A673 (cell line): ENCODE measurements around the gene NKAPD1. TPM values are rescaled to one million over a fixed set of nuclear protein-coding genes. Genes with fewer than 3 reads are reported as not detected.

Experiments
- BruUV-seq: library from RNA; stranded (reverse); fragments of 400-500 nt; replicated peaks from 2 replicates; lab custom pipeline; 2021; lab: Mats Ljungman, UMichigan
- CTCF ChIA-PET: fragments of 300-600 bp; sonication (Branson Sonifier 250); formaldehyde crosslinking; loops from one replicate; lab custom pipeline; 2022; ENCODE audit warnings: antibody characterized with exemption; lab: Charles Lee
- POLR2A ChIA-PET: fragments of 300-600 bp; sonication (Branson Sonifier 250); formaldehyde crosslinking; loops from one replicate; lab custom pipeline; 2022; ENCODE audit warnings: antibody characterized with exemption; ENCODE audit not compliant: low non-redundant PET; lab: Charles Lee
- DNase-seq: peaks from one replicate; pipeline ENCODE4 v3.0.0-alpha.2; 2015; ENCODE audit warnings: low spot score
- H3K27ac ChIP-seq: fragments of 200-600 bp; sonication (generic); 2 replicates; pipeline ENCODE4 v1.5.1; 2016; ENCODE audit warnings: mixed run types, low read depth, mild to moderate bottlenecking, mixed read lengths, antibody characterized with exemption, low read length; ENCODE audit not compliant: poor library complexity, severe bottlenecking
- H3K27me3 ChIP-seq: fragments of 200-600 bp; sonication (generic); replicated peaks from 2 replicates; pipeline ENCODE4 v1.6.1; 2017; ENCODE audit warnings: mixed run types, low read depth, mild to moderate bottlenecking, mixed read lengths, antibody characterized with exemption, low read length; ENCODE audit not compliant: insufficient read depth, poor library complexity
- H3K36me3 ChIP-seq: fragments of 200-600 bp; sonication (generic); 2 replicates; pipeline ENCODE4 v1.6.1; 2016; ENCODE audit warnings: mixed run types, mild to moderate bottlenecking, mixed read lengths, antibody characterized with exemption, low read length; ENCODE audit not compliant: insufficient read depth, poor library complexity, severe bottlenecking
- H3K4me1 ChIP-seq: fragments of 200-600 bp; sonication (generic); 2 replicates; pipeline ENCODE4 v1.6.1; 2017; ENCODE audit warnings: mixed run types, mild to moderate bottlenecking, mixed read lengths, antibody characterized with exemption, low read length; ENCODE audit not compliant: insufficient read depth, poor library complexity, severe bottlenecking
- H3K4me3 ChIP-seq: fragments of 200-600 bp; sonication (generic); 2 replicates; pipeline ENCODE4 v1.5.1; 2016; ENCODE audit warnings: low read depth, mixed run types, mild to moderate bottlenecking, mixed read lengths, low read length; ENCODE audit not compliant: poor library complexity, severe bottlenecking
- H3K9me3 ChIP-seq: fragments of 200-600 bp; sonication (generic); 2 replicates; pipeline ENCODE4 v1.6.1; 2016; ENCODE audit warnings: mixed run types, low read depth, mild to moderate bottlenecking, mixed read lengths, antibody characterized with exemption, low read length; ENCODE audit not compliant: poor library complexity, severe bottlenecking
- EZH2 ChIP-seq: fragments of 200-600 bp; sonication (generic); IDR thresholded peaks from 2 replicates; pipeline ENCODE4 v1.6.1; 2017; ENCODE audit warnings: borderline replicate concordance, low read depth, mild to moderate bottlenecking, mixed read lengths, antibody characterized with exemption, low read length; ENCODE audit not compliant: poor library complexity, severe bottlenecking
- intact Hi-C: fragments of 100-400 bp; cut with micrococcal nuclease; formaldehyde crosslinking; loops from one replicate; pipeline ENCODE4 v1.10.0; 2022; ENCODE audit not compliant: unreplicated experiment
- total RNA-seq: library from RNA; stranded (reverse); gene quantifications from 2 replicates; pipeline ENCODE4 v1.2.3, GENCODE V29; 2021
- TF ChIP-seq, protein P1 (sequence below): fragments of 300-800, 200-600 bp; sonication (generic); conservative IDR thresholded peaks from 2 replicates; pipeline ENCODE4 v1.5.1; 2017; ENCODE audit warnings: low read depth, mild to moderate bottlenecking, antibody characterized with exemption, low read length, moderate library complexity, mixed read lengths

The NKAPD1 gene
- total RNA-seq, 1 experiment from 2014 or later = 30.4 TPM

GRCh38 chr11:112103446-112103845 is 29.3 kb downstream of the NKAPD1 start:
- DNase-seq = no peak
- no TSS peak for BruUV-seq
- no peaks in the 10 kb centered on the region for H3K9me3 ChIP-seq
- H3K36me3 ChIP-seq = no peaks in the 10 kb centered on the region
- H3K27me3 ChIP-seq = no peaks in the 10 kb centered on the region
- ChIA-PET CTCF (no interaction called here), POLR2A (interaction anchor here (0.7 kb wide), 1 partner anchor 417 kb away, joined by 12 read pairs; no protein-coding TSS in a partner anchor)
- intact Hi-C loops = no loop called here
- H3K4me1 ChIP-seq = no peaks in the 10 kb centered on the region
- TF ChIP-seq, protein P1, sequence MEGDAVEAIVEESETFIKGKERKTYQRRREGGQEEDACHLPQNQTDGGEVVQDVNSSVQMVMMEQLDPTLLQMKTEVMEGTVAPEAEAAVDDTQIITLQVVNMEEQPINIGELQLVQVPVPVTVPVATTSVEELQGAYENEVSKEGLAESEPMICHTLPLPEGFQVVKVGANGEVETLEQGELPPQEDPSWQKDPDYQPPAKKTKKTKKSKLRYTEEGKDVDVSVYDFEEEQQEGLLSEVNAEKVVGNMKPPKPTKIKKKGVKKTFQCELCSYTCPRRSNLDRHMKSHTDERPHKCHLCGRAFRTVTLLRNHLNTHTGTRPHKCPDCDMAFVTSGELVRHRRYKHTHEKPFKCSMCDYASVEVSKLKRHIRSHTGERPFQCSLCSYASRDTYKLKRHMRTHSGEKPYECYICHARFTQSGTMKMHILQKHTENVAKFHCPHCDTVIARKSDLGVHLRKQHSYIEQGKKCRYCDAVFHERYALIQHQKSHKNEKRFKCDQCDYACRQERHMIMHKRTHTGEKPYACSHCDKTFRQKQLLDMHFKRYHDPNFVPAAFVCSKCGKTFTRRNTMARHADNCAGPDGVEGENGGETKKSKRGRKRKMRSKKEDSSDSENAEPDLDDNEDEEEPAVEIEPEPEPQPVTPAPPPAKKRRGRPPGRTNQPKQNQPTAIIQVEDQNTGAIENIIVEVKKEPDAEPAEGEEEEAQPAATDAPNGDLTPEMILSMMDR = no peak
- TF ChIP-seq EZH2 = no peak
- H3K4me3 ChIP-seq = no peak overlapping the region
- no peak overlapping the region for H3K27ac ChIP-seq

- no peak overlapping the region for H3K27ac ChIP-seq
- BruUV-seq = no TSS peak
- no peaks in the 10 kb centered on the region for H3K4me1 ChIP-seq
- TF ChIP-seq, protein P1 = no peak
- no peak for TF ChIP-seq EZH2
- H3K9me3 ChIP-seq = peaks cover 3% of the 10 kb centered on the region
- CTCF ChIA-PET = interaction anchor here (0.6 kb wide), 1 partner anchor 62 kb away, joined by 3 read pairs; no protein-coding TSS in a partner anchor
- no peaks in the 10 kb centered on the region for H3K36me3 ChIP-seq
- H3K4me3 ChIP-seq = no peak overlapping the region
- DNase-seq = no peak
- intact Hi-C loops = no loop called here
- POLR2A ChIA-PET = no interaction called here
- no peaks in the 10 kb centered on the region for H3K27me3 ChIP-seq
Measured at GRCh38 chr11:112106070-112106469, 32.0 kb downstream of the NKAPD1 start.

- ChIA-PET CTCF (interaction anchor here (0.6 to 1.3 kb wide), 11 partner anchors 12 to 1805 kb away, joined by 3 to 17 read pairs (median 4); partner anchors contain the start of gene BCO2), POLR2A (interaction anchor here (0.5 to 0.6 kb wide), 3 partner anchors 10 to 31 kb away, joined by 3 to 11 read pairs (median 3); no protein-coding TSS in a partner anchor)
- H3K4me3 ChIP-seq = no peak overlapping the region
- no peaks in the 10 kb centered on the region for H3K36me3 ChIP-seq
- no peaks in the 10 kb centered on the region for H3K27me3 ChIP-seq
- TF ChIP-seq, protein P1 = peak; percentile 76
- TF ChIP-seq EZH2 = no peak
- no TSS peak for BruUV-seq
- H3K4me1 ChIP-seq = peaks cover 5% of the 10 kb centered on the region
- no peak overlapping the region for H3K27ac ChIP-seq
- peaks cover 3% of the 10 kb centered on the region for H3K9me3 ChIP-seq
- intact Hi-C loops = loop anchor here (1.0 kb wide), 2 partner anchors 62 to 167 kb away; partner anchors contain the start of gene BCO2
- peak; percentile 82 for DNase-seq
Measured at GRCh38 chr11:112113539-112114457, 39.7 kb downstream of the NKAPD1 start.
